ENCODE data around the gene ME2.
"Not testable (repeated sequence)": the region's sequence is repeated elsewhere in the genome, so short reads cannot be mapped to it uniquely, and the experiment has no call there.

The ME2 gene

DNA sequence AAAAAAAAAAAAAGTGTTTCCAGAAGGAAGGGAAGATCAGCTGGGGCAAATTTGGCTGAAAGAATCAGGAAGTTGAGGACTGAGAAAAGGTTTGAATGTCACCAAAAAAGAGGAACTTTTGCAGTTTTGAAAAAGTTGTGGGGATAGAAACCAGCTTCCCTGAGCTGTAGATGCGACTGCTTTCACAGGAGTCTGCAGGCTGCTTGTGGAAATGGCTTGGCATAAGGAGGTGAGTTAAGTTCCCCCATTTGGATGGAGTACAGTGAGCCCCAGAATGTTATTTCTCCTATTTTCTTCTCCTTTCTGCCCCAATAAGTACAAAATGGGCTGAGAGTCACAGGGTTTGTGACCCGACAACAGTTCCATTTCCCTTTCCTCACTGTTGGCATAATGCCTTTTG, 16.5 kb upstream of the ME2 start:
- FAIRE-seq: no peak

- no peak for FAIRE-seq
Observed at GRCh38 chr18:50863840-50864375, 15.0 kb upstream of the ME2 start.

GRCh38 chr18:50866765-50867164, 12.2 kb upstream of the ME2 start:
- no peak for FAIRE-seq

DNA sequence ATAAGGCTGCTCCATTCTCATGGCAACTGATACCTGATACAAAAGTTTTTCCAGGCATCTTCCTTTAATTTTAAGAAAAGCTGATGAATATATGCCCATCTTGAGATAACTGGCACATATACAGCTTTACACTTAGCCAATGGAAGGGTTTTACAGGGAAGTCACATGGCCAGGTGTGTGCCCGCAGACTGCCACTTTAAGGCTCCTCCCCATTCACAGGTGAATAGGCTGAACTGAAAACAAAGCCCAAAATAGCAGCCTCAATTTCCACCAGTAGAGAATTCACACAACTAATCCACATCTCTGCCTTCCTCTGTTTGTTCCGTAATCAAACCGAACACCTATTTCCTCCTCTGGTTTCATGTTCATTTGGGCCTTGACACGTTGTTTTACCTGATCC, 9.8 kb upstream of the ME2 start:
- no peak for FAIRE-seq

- FAIRE-seq: no peak
Observed at GRCh38 chr18:50870138-50870845, 8.6 kb upstream of the ME2 start.

DNA sequence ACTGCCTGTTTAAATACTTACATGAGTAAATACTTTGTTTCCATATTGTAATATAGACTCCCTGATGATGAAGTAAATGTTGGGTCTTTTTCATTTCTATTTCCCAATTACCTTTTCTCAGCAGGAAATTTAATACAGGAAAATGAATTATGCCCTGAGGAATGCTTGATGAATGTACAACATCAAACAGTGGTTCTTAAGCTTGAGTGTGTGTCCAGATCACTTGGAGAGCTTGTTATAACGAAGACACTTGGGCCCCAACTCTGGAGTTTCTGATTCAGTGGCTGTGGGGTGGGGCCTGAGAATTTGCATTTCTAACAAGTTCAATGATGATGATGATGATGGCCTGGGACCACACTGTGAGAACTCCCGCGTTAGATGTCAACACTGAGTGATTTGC, 7.1 kb upstream of the ME2 start:
- FAIRE-seq: no peak

DNA sequence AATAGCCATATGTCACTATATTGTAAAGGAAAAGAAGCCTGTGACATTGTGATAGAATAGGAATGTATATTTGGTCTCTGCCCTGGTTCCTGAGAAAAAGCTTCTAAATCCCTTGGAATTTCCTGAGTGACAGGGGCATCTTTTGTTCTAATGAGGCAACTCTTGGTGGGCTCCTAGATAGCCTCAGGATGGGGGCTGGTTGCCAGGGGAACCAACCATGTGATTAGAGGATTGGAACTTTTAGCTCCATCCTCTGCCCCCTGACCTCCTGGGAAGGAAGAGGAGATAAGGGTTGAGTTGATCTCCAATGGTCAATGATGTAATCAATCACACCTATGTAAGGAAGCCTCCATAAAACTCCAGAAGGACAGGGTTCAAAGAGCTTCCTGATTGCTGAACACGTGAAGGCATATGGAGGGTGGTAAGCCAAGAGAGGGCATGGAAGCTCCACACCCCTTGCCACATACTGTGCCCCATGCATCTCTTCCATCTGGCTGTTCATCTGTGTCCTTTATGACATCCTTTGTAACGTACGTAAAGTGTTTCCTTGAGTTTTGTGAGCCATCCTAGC, 2.9 kb upstream of the ME2 start:
- FAIRE-seq: no peak

- no peak for FAIRE-seq
Observed at GRCh38 chr18:50877545-50878265, 1.2 kb upstream of the ME2 start.

DNA sequence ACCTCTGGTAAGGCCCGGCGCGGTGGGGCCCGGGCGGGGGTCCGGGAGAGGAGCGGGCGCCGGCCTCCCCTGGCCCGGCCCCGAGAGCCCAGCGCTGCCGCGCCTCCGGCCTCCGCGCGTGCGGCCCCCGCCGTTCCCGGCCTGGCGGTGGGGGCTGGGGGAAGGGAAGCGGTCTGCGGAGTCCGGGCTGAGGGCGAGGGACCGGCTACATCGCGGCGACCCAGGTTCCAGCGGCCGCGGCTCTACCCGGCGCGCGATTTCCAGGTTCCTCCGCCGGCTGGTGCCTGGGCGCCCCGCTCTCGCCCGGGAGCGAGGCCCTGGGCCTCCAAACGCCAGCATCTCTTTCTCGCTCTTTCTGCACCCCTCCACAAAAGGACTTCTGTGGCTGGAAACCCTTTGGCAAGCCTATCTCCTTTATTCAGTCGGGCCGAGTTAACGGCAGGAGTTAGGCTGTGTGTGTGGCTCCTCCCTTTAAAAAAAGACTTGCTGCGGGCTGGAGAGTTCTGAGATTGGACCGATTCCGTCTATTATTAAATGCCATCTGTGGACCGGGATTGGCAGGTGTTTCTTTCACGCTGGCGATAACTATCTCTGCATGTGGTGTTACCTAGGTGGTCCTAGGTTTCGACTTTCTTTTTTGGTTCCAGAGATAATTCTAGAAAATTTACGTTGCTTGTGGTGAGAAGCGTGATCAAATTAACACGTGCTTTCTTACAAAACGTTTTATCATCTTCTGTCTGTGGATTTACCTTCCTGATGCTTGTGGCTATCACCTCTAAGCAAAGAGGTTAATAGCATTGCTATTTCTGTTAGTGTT, 592 bp downstream of the ME2 start:
- FAIRE-seq: no peak

DNA sequence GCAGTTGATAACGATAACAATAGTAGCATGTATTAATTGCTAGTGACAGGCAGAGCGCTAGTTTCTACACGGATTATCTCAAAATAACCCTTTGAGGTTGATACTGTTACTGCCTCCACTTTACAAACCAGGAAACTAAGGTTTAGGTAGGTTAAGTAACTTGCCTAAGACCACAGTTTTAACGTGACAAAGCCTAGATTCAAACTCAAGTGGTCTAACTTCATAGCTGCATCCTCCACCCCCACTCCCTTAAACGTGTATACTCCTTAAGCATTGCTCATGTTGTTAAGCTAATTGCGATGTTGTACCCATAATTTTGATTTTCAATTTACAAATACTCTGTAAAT, 1.2 kb downstream of the ME2 start:
- FAIRE-seq: no peak

DNA sequence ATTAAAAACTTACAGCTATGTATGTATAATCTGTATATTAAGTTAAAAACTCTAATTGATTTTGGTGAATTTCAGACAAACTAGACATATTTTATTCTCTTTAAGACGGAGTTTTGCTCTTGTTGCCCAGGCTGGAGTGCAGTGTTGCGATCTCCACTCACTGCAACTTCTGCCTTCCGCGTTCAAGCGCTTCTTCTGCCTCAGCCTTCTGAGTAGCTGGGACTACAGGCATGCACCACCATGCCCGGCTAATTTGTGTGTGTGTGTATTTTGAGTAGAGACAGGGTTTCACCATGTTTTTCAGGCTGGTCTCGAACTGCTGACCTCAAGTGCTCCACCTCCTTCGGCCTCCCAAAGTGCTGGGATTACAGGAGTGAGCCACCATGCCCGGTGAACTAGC, 2.0 kb downstream of the ME2 start:
- not testable (repeated sequence) for FAIRE-seq

DNA sequence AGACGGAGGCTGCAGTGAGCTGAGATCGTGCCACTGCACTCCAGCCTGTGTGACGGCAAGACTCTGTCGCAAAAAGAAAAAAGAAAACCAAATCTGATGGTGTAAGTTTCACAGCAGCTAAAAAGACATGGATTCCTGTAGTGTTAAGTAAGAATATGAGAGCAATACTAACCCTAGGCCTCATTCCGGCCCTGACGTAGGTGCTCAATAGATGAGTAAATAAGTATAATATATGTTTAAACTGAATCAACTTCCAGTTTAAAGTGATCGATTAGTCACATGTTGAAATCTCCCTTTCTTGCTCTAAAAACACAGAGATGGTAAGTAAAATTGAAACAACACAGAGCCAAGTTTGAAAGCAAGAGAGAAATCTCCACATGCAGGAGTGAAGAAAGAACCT, 8.0 kb downstream of the ME2 start:
- FAIRE-seq: no peak

- no peak for FAIRE-seq
Observed at GRCh38 chr18:50895350-50896045, 16.6 kb downstream of the ME2 start.

- FAIRE-seq: no peak
Observed at GRCh38 chr18:50896093-50896492, 17.2 kb downstream of the ME2 start.

GRCh38 chr18:50898919-50899318, 20.0 kb downstream of the ME2 start:
- no peak for FAIRE-seq

DNA sequence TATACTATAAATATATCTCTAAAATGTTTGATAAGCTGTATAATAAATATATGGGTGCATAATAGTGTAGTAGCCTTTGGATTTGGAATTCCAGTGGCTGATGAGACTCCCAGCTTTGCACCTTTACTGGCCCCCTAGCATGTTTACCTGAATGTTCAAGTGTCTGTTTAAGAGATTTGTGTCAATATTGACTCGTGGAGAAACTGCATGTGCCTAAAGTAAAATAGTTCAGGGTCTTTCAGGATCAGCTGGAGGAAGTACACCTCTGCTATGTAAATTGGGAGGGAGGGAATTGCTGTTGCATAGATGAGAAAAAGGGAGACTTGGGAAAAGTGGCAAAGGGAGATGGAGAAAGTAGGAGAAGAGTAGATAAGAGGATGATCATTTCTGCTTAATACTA, 23.9 kb downstream of the ME2 start:
- no peak for FAIRE-seq

GRCh38 chr18:50906843-50907242, 27.9 kb downstream of the ME2 start:
- no peak for FAIRE-seq

DNA sequence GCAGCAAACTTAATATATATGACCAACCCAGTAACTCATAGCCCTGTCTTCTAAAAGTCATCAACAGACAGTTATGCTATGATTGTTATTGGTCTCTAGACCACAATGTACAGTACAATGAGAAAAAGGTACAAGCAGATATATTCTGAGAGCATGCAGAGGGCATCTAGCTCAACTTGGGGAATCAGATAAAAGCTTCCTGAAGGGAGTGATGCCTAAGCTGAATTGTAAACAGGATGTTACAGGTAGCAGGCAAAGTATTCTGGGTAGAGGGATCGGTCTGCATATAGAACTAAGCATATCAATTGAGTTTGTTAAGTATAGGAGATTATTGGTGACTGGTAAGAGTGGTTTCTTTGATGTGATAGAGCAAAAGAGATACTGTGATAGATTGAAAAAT, 30.3 kb downstream of the ME2 start:
- no peak for FAIRE-seq

GRCh38 chr18:50911006-50911405, 32.1 kb downstream of the ME2 start:
- no peak for FAIRE-seq

GRCh38 chr18:50917021-50917420, 38.1 kb downstream of the ME2 start:
- FAIRE-seq: no peak

DNA sequence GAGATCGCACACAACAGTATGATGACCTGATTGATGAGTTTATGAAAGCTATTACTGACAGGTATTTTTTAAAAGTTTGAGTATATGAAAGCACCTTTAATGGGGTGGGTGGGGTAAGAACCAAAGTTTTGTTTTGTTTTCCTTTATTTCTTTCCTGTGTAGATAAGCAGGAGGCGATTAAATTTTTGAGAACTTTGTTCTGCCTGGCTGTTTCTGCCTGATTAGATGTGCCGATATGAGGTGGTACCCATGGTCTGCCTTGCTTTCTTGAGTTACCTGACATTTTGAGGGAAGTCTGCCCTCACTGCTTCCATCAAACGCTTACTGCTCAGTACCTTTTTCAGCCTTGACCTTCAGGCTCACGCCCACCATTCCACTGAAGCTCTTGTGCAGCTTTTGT, 39.2 kb downstream of the ME2 start:
- FAIRE-seq: no peak

DNA sequence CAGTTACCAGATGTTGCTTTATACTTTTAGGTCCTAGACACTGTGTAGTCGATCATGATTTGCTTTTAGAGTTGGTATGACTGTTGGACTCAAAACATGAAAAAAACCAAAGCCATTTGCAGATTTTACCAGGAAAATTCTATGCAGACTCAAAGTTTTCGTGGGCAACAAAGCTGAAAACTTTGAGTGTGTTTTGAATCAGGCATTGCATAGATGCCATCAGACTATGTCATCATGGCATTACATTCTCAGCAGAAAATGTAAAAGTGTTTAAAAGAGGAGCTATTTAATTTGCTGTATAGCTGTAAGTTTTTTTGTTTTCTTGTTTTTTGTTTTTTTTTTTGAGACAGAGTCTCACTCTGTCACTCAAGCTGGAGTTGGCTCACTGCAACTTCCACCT, 45.5 kb downstream of the ME2 start:
- FAIRE-seq: no peak

GRCh38 chr18:50926521-50926920, 47.6 kb downstream of the ME2 start:
- FAIRE-seq: no peak

Measured in colon (tissue), 2 donors.